HEK293 (cell line): ENCODE data around the gene PSEN1.

Experiments used
- CTCF ChIA-PET: fragments of 350-600 bp; formaldehyde crosslinking; extraction: SDS; loops from one replicate; lab custom pipeline; 2021; ENCODE audit warnings: antibody characterized with exemption; lab: Yijun Ruan, JAX
- POLR2A ChIA-PET: fragments of 300-600 bp; formaldehyde crosslinking; extraction: SDS; loops from one replicate; lab custom pipeline; 2020; ENCODE audit warnings: antibody characterized with exemption, inconsistent platforms; lab: Yijun Ruan, JAX
- H3K27ac ChIP-seq: fragments of 200-500 bp; sonication (Bioruptor generic); 2 replicates; pipeline ENCODE4 v1.5.1; 2014; ENCODE audit warnings: low read depth, low read length, control low read depth, inconsistent platforms; ENCODE audit errors: extremely low read depth
- H3K36me3 ChIP-seq, 2 experiments: fragments of 200-500 bp in 1 of 2; sonication (Bioruptor generic) in 1 of 2; 1 replicate in 1 of 2; 2 replicates in 1 of 2; pipeline ENCODE4 v1.5.1; 2014 to 2017; ENCODE audit warnings: inconsistent platforms in 2 of 2, low read length in 2 of 2; ENCODE audit not compliant: control insufficient read depth in 2 of 2, insufficient read depth in 1 of 2
- H3K4me1 ChIP-seq: fragments of 200-500 bp; sonication (Bioruptor generic); 2 replicates; pipeline ENCODE4 v1.5.1; 2014; ENCODE audit warnings: mild to moderate bottlenecking, low read length, inconsistent platforms; ENCODE audit not compliant: control insufficient read depth, insufficient read depth
- H3K4me3 ChIP-seq: 2 replicates; pipeline ENCODE4 v1.5.1; 2011; ENCODE audit warnings: low read depth, mild to moderate bottlenecking, control low read depth, low read length, moderate library complexity
- H3K9me3 ChIP-seq: fragments of 200-500 bp; sonication (Bioruptor generic); 2 replicates; pipeline ENCODE4 v1.5.1; 2014; ENCODE audit warnings: low read depth, low read length, inconsistent platforms; ENCODE audit not compliant: control insufficient read depth, insufficient read depth
- GLI2 ChIP-seq: fragments of 450-650 bp; formaldehyde crosslinking; IDR thresholded peaks from 2 replicates; pipeline ENCODE4; 2017; ENCODE audit warnings: missing biosample characterization, missing genetic modification characterization, low read depth, borderline replicate concordance
- GLIS1 ChIP-seq: fragments of 450-650 bp; formaldehyde crosslinking; IDR thresholded peaks from 2 replicates; pipeline ENCODE4 v1.5.1; 2016; ENCODE audit warnings: missing biosample characterization, missing genetic modification characterization
- KLF1 ChIP-seq: fragments of 450-650 bp; formaldehyde crosslinking; IDR thresholded peaks from 2 replicates; pipeline ENCODE4 v1.5.1; 2016; ENCODE audit warnings: missing biosample characterization, missing genetic modification characterization
- MYNN ChIP-seq: fragments of 450-650 bp; formaldehyde crosslinking; IDR thresholded peaks from 2 replicates; pipeline ENCODE4 v1.5.1; 2016; ENCODE audit warnings: missing biosample characterization, missing genetic modification characterization, borderline replicate concordance
- MZF1 ChIP-seq: fragments of 450-650 bp; formaldehyde crosslinking; IDR thresholded peaks from 2 replicates; pipeline ENCODE4 v1.5.1; 2017; ENCODE audit warnings: missing biosample characterization, missing genetic modification characterization, borderline replicate concordance
- PATZ1 ChIP-seq: fragments of 450-650 bp; formaldehyde crosslinking; IDR thresholded peaks from 2 replicates; pipeline ENCODE4 v1.5.1; 2016; ENCODE audit warnings: missing biosample characterization, missing genetic modification characterization
- PRDM2 ChIP-seq: fragments of 450-650 bp; formaldehyde crosslinking; IDR thresholded peaks from 2 replicates; pipeline ENCODE4 v1.5.1; 2016; ENCODE audit warnings: missing biosample characterization, missing genetic modification characterization, borderline replicate concordance
- PRDM6 ChIP-seq: fragments of 450-650 bp; formaldehyde crosslinking; IDR thresholded peaks from 2 replicates; pipeline ENCODE4 v1.5.1; 2017; ENCODE audit warnings: missing biosample characterization, missing genetic modification characterization
- ZNF114 ChIP-seq: fragments of 450-650 bp; formaldehyde crosslinking; IDR thresholded peaks from 2 replicates; pipeline ENCODE4 v1.5.0; 2017; ENCODE audit warnings: missing biosample characterization, missing genetic modification characterization
- ZNF214 ChIP-seq: fragments of 450-650 bp; formaldehyde crosslinking; IDR thresholded peaks from 2 replicates; pipeline ENCODE4 v1.5.1; 2017; ENCODE audit warnings: missing biosample characterization, mild to moderate bottlenecking, missing genetic modification characterization, borderline replicate concordance
- ZNF302 ChIP-seq: fragments of 450-650 bp; formaldehyde crosslinking; IDR thresholded peaks from 2 replicates; pipeline ENCODE4 v1.5.1; 2016; ENCODE audit warnings: missing biosample characterization, missing genetic modification characterization, low read depth
- ZNF341 ChIP-seq: fragments of 450-650 bp; formaldehyde crosslinking; IDR thresholded peaks from 2 replicates; pipeline ENCODE4; 2016; ENCODE audit warnings: low read depth, missing biosample characterization, missing genetic modification characterization
- ZNF416 ChIP-seq: fragments of 450-650 bp; formaldehyde crosslinking; IDR thresholded peaks from 2 replicates; pipeline ENCODE4 v1.5.1; 2016; ENCODE audit warnings: missing biosample characterization, missing genetic modification characterization
- ZNF529 ChIP-seq: fragments of 450-650 bp; formaldehyde crosslinking; IDR thresholded peaks from 2 replicates; pipeline ENCODE4 v1.5.1; 2017; ENCODE audit warnings: missing genetic modification characterization, missing biosample characterization; ENCODE audit not compliant: insufficient replicate concordance
- ZNF571 ChIP-seq: fragments of 450-650 bp; formaldehyde crosslinking; IDR thresholded peaks from 2 replicates; pipeline ENCODE4 v1.5.0; 2017; ENCODE audit warnings: missing biosample characterization, missing genetic modification characterization
- ZNF585B ChIP-seq: fragments of 450-650 bp; formaldehyde crosslinking; IDR thresholded peaks from 2 replicates; pipeline ENCODE4 v1.5.1; 2016; ENCODE audit warnings: missing biosample characterization, missing genetic modification characterization
- ZNF596 ChIP-seq: fragments of 450-650 bp; IDR thresholded peaks from 2 replicates; pipeline ENCODE4 v1.5.0; 2018; ENCODE audit warnings: missing biosample characterization, mild to moderate bottlenecking, missing genetic modification characterization, moderate library complexity
- ZNF629 ChIP-seq: fragments of 450-650 bp; formaldehyde crosslinking; IDR thresholded peaks from 2 replicates; pipeline ENCODE4 v1.5.1; 2017; ENCODE audit warnings: missing biosample characterization, missing genetic modification characterization
- ZNF660 ChIP-seq: fragments of 450-650 bp; IDR thresholded peaks from 2 replicates; pipeline ENCODE4 v1.5.1; 2018; ENCODE audit warnings: missing biosample characterization, mild to moderate bottlenecking, missing genetic modification characterization
- ZNF692 ChIP-seq: fragments of 450-650 bp; formaldehyde crosslinking; IDR thresholded peaks from 2 replicates; pipeline ENCODE4 v1.5.1; 2016; ENCODE audit warnings: missing biosample characterization, missing genetic modification characterization
- ZNF777 ChIP-seq: fragments of 450-650 bp; formaldehyde crosslinking; IDR thresholded peaks from 2 replicates; pipeline ENCODE4 v1.5.1; 2017; ENCODE audit warnings: missing biosample characterization, missing genetic modification characterization, borderline replicate concordance
- ZSCAN5A ChIP-seq: fragments of 450-650 bp; formaldehyde crosslinking; IDR thresholded peaks from 2 replicates; pipeline ENCODE4 v1.5.1; 2016; ENCODE audit warnings: missing biosample characterization, missing genetic modification characterization
- ZXDB ChIP-seq: fragments of 450-650 bp; formaldehyde crosslinking; IDR thresholded peaks from 2 replicates; pipeline ENCODE4 v1.5.1; 2016; ENCODE audit warnings: missing biosample characterization, missing genetic modification characterization
- TF ChIP-seq, protein P1 (sequence below): fragments of 450-650 bp; formaldehyde crosslinking; IDR thresholded peaks from 2 replicates; pipeline ENCODE4 v1.5.1; 2017; ENCODE audit warnings: missing biosample characterization, missing genetic modification characterization

PSEN1 gene

DNA sequence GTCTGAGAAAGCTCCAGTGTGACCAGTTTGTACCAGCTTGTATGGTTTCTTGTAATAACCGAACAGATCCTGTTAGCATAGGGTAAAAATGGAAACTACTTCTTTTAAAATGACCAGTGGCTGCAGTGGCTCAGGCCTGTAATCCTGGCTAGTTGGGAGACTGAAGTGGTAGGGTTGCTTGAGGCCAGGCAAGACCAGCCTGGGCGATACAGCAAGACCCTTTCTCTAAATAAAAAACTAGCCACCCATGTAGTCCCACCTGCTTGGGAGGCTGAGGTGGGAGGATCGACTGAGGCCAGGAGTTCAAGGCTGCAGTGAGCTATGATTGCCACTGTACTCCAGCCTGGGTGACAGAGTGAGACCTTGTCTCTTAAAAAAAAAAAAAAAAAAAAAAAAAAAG lies 7.3 kb downstream of the PSEN1 start (continued):
- TF ChIP-seq PRDM2 (tag by site-specific recombination) (no peak), ZNF692 (tag by site-specific recombination) (no peak), GLI2 (tag by site-specific recombination) (no peak), MYNN (tag by site-specific recombination) (no peak), GLIS1 (tag by site-specific recombination) (no peak), ZNF777 (tag by site-specific recombination) (no peak), MZF1 (no peak), PATZ1 (tag by site-specific recombination) (no peak)

DNA sequence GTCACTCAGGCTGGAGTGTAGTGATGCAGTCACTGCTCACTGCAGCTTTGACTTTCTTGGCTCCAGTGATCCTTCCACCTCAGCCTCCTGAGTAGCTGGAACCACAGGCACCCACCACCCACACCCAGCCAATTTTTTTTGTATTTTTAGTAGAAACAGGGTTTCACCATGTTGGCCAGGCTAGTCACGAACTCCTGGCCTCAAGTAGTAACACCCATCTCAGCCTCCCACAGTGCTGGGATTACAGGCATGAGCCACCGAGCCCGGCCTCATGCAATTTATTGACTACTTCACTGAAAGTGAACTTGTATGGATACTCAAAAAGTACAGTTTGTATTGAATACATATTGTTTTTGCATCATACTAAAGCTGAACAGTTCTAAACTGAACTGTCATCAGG lies 9.1 kb downstream of the PSEN1 start:
- Histone ChIP-seq H3K36me3 (peaks cover 0 to 23% of the 10 kb centered on the region in 2 experiments; a peak in 2 of 3 replicates), H3K4me3 (no peak overlapping the region), H3K9me3 (no peaks in the 10 kb centered on the region), H3K4me1 (no peaks in the 10 kb centered on the region), H3K27ac (no peak overlapping the region)
- ChIA-PET CTCF (interaction anchor here (0.5 kb wide), 1 partner anchor 11 kb away, joined by 5 read pairs; no protein-coding TSS in a partner anchor), POLR2A (interaction anchor here (1.5 kb wide), 1 partner anchor 9 kb away, joined by 3 read pairs; the partner anchor contains the start of gene PSEN1)
- TF ChIP-seq ZNF571 (tag by site-specific recombination) (no peak), ZNF114 (tag by site-specific recombination) (no peak), ZSCAN5A (tag by site-specific recombination) (no peak), KLF1 (tag by site-specific recombination) (no peak), ZNF341 (no peak), ZNF585B (no peak), ZNF416 (tag by site-specific recombination) (no peak), ZNF214 (tag by site-specific recombination) (no peak), ZNF596 (tag by site-specific recombination) (no peak), ZXDB (tag by site-specific recombination) (no peak), PRDM6 (tag by site-specific recombination) (no peak), ZNF629 (no peak), ZNF660 (tag by site-specific recombination) (no peak), ZNF302 (tag by site-specific recombination) (no peak), ZNF529 (tag by site-specific recombination) (no peak)
- TF ChIP-seq, protein P1, sequence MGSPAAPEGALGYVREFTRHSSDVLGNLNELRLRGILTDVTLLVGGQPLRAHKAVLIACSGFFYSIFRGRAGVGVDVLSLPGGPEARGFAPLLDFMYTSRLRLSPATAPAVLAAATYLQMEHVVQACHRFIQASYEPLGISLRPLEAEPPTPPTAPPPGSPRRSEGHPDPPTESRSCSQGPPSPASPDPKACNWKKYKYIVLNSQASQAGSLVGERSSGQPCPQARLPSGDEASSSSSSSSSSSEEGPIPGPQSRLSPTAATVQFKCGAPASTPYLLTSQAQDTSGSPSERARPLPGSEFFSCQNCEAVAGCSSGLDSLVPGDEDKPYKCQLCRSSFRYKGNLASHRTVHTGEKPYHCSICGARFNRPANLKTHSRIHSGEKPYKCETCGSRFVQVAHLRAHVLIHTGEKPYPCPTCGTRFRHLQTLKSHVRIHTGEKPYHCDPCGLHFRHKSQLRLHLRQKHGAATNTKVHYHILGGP (tag by site-specific recombination): no peak
